Calu3 (cell line): Measurements from ENCODE around the gene PET117. TPM values are rescaled to one million over a fixed set of nuclear protein-coding genes. Genes with fewer than 3 reads are reported as not detected.

Experiments used
- BruUV-seq: library from RNA; stranded (reverse); fragments of 400-500 nt; replicated peaks from 2 replicates; lab custom pipeline; 2021; lab: Mats Ljungman, UMichigan
- CTCF ChIA-PET: fragments of 300-600 bp; sonication (Branson Sonifier 250); formaldehyde crosslinking; loops from one replicate; lab custom pipeline; 2022; ENCODE audit warnings: antibody characterized with exemption; lab: Charles Lee
- DNase-seq: peaks from one replicate; pipeline ENCODE4 v3.0.0; 2022
- H3K27ac Mint-ChIP-seq: one replicate; pipeline ENCODE4 v1.8.0; 2022; ENCODE audit warnings: mixed read lengths; ENCODE audit not compliant: unreplicated experiment
- H3K27me3 Mint-ChIP-seq: one replicate; pipeline ENCODE4 v1.8.0; 2022; ENCODE audit warnings: mixed read lengths; ENCODE audit not compliant: unreplicated experiment
- H3K36me3 Mint-ChIP-seq: one replicate; pipeline ENCODE4 v1.8.0; 2022; ENCODE audit warnings: mild to moderate bottlenecking, moderate library complexity, mixed read lengths; ENCODE audit not compliant: insufficient read depth, unreplicated experiment
- H3K4me1 Mint-ChIP-seq: one replicate; pipeline ENCODE4 v1.8.0; 2022; ENCODE audit warnings: mild to moderate bottlenecking, low read depth, mixed read lengths; ENCODE audit not compliant: unreplicated experiment
- H3K4me3 Mint-ChIP-seq: one replicate; pipeline ENCODE4 v1.8.0; 2022; ENCODE audit warnings: mild to moderate bottlenecking, low read depth, moderate library complexity, mixed read lengths; ENCODE audit not compliant: unreplicated experiment
- H3K9me3 Mint-ChIP-seq: one replicate; pipeline ENCODE4 v1.8.0; 2022; ENCODE audit warnings: low read depth, mixed read lengths; ENCODE audit not compliant: unreplicated experiment
- intact Hi-C: fragments of 100-400 bp; cut with micrococcal nuclease; formaldehyde crosslinking; loops from one replicate; pipeline ENCODE4 v1.10.0; 2022; ENCODE audit not compliant: unreplicated experiment
- total RNA-seq: library from RNA; stranded (reverse); gene quantifications from 2 replicates; pipeline ENCODE4 v1.2.3, GENCODE V29; 2022
- TF ChIP-seq, protein P1 (sequence below): fragments of 200-600 bp; IDR thresholded peaks from one replicate; pipeline ENCODE4 v1.8.0; 2022; ENCODE audit warnings: antibody characterized with exemption; ENCODE audit not compliant: unreplicated experiment

Gene PET117
- total RNA-seq, 1 experiment from 2014 or later: 6.0 TPM

- Mint-ChIP-seq H3K9me3 (no peaks in the 10 kb centered on the region), H3K4me1 (no peaks in the 10 kb centered on the region), H3K36me3 (no peaks in the 10 kb centered on the region), H3K4me3 (no peak overlapping the region), H3K27ac (no peak overlapping the region), H3K27me3 (no peaks in the 10 kb centered on the region)
- CTCF ChIA-PET: no interaction called here
- no peak for DNase-seq
- TF ChIP-seq, protein P1, sequence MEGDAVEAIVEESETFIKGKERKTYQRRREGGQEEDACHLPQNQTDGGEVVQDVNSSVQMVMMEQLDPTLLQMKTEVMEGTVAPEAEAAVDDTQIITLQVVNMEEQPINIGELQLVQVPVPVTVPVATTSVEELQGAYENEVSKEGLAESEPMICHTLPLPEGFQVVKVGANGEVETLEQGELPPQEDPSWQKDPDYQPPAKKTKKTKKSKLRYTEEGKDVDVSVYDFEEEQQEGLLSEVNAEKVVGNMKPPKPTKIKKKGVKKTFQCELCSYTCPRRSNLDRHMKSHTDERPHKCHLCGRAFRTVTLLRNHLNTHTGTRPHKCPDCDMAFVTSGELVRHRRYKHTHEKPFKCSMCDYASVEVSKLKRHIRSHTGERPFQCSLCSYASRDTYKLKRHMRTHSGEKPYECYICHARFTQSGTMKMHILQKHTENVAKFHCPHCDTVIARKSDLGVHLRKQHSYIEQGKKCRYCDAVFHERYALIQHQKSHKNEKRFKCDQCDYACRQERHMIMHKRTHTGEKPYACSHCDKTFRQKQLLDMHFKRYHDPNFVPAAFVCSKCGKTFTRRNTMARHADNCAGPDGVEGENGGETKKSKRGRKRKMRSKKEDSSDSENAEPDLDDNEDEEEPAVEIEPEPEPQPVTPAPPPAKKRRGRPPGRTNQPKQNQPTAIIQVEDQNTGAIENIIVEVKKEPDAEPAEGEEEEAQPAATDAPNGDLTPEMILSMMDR: no peak
- BruUV-seq: no TSS peak
- intact Hi-C loops: no loop called here
Observed at GRCh38 chr20:18188434-18188833, 50.8 kb downstream of the PET117 start.

- no peaks in the 10 kb centered on the region for H3K9me3 Mint-ChIP-seq
- H3K4me1 Mint-ChIP-seq: no peaks in the 10 kb centered on the region
- CTCF ChIA-PET: no interaction called here
- no peak for DNase-seq
- TF ChIP-seq, protein P1: no peak
- no peak overlapping the region for H3K4me3 Mint-ChIP-seq
- H3K36me3 Mint-ChIP-seq: no peaks in the 10 kb centered on the region
- H3K27ac Mint-ChIP-seq: no peak overlapping the region
- no peaks in the 10 kb centered on the region for H3K27me3 Mint-ChIP-seq
- intact Hi-C loops: no loop called here
- BruUV-seq: no TSS peak
Observed at GRCh38 chr20:18190338-18191233, 52.9 kb downstream of the PET117 start.

DNA sequence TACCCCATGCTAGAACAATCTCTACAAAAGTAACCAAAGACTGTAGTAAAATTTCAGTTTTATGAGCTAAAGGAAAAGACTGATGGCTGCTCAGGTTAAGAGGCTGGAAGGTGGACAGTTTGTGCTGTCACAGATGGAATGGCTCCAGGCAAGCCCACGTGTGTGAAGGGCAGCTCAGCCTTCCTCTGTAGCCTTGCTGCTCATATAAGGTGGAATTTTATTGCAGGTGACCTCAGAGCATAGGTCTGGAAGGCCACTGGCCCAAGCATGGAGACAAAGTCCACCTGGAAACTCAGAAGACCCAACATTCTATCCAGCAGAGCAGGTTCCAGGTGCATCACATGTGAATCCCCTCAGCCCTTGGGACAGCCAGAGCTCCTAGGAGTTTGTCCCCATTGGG, 53.6 kb downstream of the PET117 start:
- Mint-ChIP-seq H3K27me3 (no peaks in the 10 kb centered on the region), H3K9me3 (no peaks in the 10 kb centered on the region), H3K4me1 (no peaks in the 10 kb centered on the region), H3K4me3 (no peak overlapping the region), H3K36me3 (no peaks in the 10 kb centered on the region), H3K27ac (no peak overlapping the region)
- no peak for DNase-seq
- no TSS peak for BruUV-seq
- intact Hi-C loops: no loop called here
- CTCF ChIA-PET: no interaction called here
- TF ChIP-seq, protein P1: no peak

Other genes with a start within 250 kb of the PET117 start
- 39.8 and 43.0 TPM in 2 replicates for gene SNX5, start 169.1 kb upstream of the PET117 start, total RNA-seq
- 10.5 TPM in 2 replicates for gene MGME1, start 168.8 kb upstream of the PET117 start, total RNA-seq
- 7.4 and 8.4 TPM in 2 replicates for gene OVOL2, start 79.9 kb upstream of the PET117 start, total RNA-seq
- gene KAT14, start within 50 bp of the PET117 start, total RNA-seq: 3.1 and 4.4 TPM in 2 replicates
- gene ZNF133, start 150.7 kb downstream of the PET117 start, total RNA-seq: 4.6 and 5.0 TPM in 2 replicates